GM20431 (cell line): ENCODE data around the gene LRRC37A3.
"Not testable (repeated sequence)": the region's sequence is repeated elsewhere in the genome, so short reads cannot be mapped to it uniquely, and the experiment has no call there.

Source experiments
- in situ Hi-C: fragments of 300-500 bp; cut with MseI, MboI; formaldehyde crosslinking; loops from one replicate; pipeline ENCODE4 v1.15.0; 2020; ENCODE audit warnings: low sequenced_read_pairs; ENCODE audit not compliant: unreplicated experiment

Gene LRRC37A3

DNA sequence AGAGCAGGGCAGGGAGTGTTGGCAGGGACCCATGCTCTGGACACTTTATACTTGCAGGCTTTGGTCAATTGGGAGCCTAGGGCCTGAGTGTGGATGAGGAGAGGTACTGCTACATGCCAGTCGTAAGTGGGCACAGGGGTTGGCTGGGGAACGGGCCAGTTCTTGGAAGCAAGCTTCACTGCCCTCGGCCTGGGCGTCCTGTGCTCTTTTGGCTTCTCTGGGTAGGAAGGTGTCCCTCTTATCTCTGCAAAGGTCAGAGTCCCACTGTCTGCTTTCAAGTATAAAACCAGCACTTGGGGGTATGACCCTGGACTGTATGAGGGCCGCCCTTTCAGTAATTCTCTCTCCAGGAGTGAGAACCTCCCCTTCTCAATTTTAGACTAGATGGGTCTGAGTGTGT is 80.8 kb downstream of the LRRC37A3 start:
- in situ Hi-C loops = not testable (repeated sequence)

DNA sequence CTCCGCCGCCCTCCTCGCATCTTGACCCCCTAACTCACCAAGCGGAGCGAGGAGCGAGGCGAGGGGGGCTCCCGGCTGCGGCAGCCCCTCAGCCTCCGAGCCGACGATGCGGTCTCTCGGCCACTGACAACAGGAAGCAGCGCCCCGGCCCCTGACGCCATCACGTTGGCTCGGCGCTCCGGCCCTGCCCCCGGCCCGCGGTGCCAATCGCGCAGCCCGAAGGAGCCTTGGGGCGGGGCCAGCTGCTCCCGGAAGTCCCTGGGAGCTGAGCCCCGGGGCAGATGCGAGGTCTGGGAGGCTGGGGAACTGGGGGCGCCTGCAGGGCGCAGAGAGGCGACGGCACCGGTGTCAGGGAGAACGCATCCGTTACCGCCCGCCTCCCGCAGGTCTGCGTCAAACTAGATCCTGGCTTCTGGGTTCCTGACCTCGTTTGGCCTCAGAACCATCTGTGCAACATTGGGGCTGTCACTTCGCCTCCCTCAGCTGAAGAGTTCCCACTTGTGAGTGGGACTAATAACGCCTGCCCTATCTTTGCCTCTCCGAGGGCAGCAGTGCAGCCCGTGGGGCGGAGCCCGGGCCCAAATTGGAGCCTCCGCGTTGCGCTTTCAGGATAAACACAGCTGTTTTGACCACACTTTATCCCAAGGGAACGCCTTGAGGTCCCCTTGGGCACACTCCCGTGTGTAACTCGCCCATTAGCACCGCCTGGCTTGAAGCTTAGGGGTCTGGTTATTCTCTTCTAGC is 82.1 kb downstream of the LRRC37A3 start:
- in situ Hi-C loops = not testable (repeated sequence)

DNA sequence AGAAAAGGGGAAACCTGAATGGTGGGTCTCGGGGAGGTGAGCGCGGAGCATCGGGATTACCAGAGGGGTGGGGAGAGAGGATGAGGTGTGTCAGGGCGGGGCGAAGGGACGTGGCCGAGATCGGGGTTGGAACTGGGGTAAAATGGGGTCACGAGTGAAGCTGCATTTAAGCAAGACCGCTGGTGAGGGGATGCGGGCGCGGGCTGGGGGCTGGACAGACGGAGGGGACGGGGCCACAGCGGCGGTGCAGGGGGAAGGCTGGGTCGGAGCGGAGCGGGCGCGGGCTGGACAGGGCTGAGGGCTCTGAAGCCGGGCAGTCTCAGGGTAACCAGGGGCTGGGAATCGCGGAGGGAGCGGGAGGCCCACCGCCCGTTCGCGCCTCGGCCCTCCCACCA is 82.7 kb downstream of the LRRC37A3 start:
- in situ Hi-C loops = not testable (repeated sequence)

DNA sequence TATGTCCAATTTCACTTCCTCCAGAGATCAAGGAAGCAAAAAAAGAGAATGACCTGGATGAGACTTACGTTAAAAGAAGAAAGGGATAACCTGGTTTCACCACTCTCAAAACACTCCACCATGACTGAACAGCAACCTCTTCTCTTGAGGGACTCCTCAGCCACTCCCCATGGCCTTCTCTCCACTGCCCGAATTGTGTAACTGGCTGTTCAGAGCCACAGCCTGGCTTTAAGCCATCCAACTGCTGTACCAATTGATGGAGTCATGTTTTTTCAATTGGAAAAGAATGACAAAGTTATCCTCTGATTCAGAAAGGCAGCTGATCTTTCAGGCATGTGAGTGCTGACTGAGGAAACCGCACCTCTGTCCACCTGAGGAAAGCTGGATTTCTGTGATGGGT is 85.2 kb downstream of the LRRC37A3 start:
- in situ Hi-C loops = not testable (repeated sequence)

DNA sequence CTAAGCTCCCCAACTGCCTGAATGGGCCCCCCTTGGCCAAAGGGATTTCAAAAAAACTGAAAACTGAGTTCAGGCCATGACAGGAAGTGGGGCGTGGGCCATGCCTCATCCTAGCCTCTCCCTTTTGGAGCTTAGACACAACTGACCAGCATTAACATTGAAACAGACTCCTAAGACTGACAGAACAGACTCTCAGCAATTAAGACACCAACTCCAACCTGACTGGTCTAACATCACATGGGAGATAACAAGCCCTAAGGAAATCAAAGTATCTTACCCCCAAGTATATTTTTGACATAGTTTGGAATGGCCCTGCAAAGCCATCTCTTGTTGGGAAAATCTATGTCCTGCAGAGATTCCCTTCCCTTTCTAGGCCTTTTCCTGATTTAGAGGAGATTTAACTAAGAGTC is 88.6 kb downstream of the LRRC37A3 start:
- in situ Hi-C loops = not testable (repeated sequence)

DNA sequence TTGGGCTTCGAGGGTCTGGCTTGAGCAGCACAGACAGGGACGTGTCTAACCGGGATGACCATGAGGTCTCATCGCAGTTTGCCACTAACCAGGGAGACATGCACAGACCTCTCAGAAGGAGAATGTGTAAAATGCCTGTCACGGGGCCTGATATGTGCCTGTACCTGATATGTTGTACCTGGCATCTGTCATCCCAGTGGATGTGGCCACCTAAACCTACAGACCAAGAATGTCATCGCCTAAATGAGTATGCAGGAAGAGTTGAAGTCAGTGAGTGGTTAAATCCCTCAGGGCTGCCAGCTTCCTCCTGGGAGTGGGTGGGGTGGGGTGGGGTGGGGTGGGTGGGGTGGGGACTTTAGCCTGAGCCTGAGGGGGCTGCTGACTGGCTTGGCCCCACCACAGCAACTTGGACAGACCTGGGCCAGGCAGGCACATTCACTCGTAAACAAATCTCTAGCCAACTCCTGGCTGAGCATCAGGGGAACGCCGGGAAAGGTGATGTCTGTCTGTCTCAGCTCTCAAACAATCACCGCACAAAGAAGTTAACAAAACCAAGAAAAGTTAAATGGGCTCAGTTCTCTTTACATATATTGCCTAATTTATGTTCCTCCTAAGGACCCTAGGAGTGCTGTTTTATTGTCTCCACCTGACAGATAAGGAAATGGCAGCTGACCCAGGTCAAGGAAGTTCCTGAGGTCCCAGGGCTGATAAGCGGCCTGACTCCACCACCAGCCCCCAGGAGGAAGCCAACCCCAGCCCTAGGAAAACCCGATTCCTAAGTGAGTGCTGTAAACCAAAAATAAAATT is 89.3 kb downstream of the LRRC37A3 start:
- in situ Hi-C loops = not testable (repeated sequence)

DNA sequence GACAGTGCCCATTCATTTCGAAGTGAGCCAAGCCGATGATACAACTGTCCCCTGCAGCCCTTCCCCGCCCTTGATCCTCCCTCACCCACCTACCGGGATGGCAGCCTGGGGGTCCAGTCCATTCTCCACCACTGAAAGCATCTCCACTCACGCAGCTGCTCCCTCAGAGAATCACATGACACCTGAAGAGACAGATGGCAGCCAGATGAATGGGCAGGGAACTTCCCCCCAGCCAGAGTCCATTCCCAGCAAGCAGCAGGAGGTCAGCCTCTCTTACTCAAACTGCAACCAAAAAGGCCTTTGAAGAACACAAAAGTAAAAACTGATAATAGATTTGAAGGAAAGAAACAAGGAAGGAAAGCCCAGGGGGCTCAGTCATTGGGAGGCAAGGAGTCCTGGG is 90.2 kb downstream of the LRRC37A3 start:
- in situ Hi-C loops = not testable (repeated sequence)

DNA sequence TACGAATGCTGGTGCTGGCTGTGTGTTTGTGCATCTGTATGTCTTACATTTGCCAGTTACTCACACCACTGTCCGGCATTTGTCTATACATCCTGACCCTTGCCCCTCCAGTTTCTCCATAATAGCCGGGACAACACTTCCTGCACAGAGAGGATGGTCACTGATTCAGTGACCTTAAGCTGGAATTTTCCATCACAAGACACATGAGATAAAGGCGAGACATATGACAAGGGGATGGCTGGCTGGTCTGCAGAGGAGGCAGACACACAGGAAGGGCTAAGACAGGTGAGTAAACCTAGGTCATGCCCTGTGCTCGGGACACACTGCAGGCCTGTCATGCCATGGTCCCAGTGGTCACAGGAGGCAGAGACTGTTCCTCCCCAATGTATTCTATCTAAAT is 100.4 kb downstream of the LRRC37A3 start:
- in situ Hi-C loops = not testable (repeated sequence)

DNA sequence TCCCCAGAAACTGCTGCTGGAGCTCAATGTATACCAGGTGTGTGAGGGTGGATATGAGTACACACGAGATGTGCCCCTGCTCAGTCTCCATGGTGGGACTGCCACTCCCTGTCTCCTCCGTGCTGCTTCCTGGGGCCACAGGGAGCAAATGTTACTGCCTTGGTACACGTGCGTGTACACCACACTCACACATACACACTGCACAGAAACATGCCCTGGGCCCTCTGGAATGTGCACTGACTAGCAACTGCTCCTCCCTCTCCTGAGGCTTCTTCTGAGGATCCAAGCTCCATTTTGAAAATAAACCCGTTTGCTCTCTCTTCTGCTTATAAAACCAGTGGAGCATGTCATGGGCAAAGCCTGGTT is 103.5 kb downstream of the LRRC37A3 start:
- in situ Hi-C loops = not testable (repeated sequence)

DNA sequence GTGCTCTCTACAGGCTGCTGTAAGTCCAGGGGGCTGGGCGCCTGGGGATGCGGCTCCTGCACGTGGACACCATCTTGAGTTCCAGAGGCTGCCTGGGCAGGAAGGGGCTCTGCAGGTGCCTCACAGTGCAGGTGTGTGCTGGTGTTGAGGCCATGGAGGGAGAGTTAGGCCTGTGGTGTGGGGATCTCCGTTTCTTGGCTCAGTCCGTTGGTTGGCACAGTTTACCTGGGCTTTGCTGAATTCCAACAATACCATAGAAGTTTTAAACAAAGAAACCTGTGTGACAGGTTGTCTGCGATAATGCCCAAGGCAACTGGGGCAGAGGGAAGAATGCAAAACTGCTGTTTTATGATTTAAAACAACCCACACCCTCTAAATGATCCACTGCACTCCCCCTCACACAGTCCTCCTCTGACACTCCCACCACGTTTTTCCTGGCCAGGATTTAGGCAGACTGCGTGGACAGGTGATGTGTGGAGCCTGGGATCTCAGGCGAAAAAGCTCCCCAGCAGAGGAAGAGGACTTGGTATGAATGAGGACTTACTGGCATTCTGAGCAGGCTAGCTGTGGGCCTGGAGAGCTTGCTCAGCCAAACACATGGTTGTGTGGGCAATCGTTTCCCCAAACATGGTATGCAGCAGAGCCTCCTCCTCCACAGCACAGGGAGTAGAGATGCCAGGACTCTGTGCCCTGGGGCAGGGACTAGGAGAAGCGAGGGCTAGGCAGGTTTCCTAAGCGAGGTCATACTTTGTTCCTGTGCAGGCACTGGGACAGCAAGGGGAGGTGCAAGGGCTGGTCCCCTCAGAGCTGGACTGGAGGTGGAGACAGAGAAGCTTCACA is 104.1 kb downstream of the LRRC37A3 start:
- in situ Hi-C loops = not testable (repeated sequence)

DNA sequence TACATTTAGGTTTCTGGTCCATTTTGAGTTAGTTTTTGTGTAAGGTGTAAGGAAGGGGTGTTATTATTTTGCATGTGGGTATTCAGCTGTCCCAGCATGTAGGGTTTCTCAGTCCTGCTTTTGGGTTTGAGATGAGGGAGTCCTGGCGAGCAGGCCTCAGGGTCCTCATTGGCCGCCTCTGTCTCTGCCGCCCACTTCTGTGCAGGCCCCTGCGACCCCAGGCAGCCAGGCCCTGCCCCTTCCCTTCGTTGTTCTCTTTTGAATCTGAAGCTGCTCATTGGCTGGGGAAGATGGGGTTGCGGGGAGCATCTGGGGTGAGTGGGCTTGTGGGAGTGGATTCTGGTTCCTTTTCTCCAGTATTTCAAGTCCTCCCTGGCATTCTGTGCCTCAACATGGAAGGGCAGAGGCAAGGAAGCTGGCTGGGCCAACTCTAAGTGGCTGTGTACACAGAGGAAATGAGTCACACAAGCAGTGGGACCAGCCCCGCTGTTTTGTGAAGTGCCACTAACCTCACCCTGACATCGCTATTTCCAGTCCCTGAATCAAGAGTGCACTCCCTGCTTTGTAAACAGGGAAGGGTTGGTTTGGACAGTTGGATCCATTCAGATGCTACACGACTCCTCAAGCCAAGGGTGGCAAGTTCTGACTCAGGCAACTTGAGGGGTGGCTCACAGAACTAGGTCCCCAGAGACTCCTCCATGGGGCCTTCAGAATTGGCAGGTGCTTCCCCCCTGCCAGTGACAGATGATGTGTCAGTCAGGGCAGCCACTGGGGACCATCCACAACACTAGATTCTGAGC is 110.9 kb downstream of the LRRC37A3 start:
- in situ Hi-C loops = not testable (repeated sequence)
